RKO (cell line): Measurements from ENCODE around the gene TOMM22.

Experiments
- DNase-seq: peaks from one replicate; pipeline ENCODE4 v3.0.0-alpha.2; 2016; ENCODE audit warnings: low spot score

TOMM22 gene

DNA sequence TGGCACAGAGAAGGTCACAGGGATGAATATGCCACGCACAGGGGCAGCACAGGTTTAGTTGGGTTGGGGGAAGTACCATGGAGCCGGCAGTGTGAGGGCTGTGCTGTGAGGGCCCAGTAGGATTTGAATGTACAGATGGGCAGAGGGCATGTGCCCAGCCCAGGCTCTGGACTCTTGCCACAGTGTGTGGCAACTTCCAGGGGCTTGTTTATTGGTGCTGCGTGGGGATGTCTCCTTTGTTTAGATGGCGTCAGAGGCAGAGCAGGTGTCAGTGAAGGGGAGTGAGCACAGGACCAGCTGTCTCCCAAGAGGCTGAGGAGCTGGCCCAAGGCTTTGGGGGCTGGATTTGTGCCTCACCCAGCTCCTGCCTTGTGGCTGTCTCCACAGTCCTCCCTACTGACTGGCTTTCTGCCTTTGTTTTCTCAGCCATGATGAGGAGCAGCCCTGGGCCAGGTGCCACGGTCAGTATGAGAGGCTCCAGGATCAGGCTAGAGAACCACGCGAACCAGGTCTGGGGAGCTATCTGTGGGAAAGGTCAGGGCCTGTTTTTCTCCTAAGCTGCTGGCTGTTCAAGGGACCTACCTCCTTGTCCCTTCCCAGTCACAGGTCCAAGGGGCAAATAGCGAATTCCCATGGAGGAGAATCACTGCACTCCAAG, 52.1 kb downstream of the TOMM22 start:
- DNase-seq = no peak

DNA sequence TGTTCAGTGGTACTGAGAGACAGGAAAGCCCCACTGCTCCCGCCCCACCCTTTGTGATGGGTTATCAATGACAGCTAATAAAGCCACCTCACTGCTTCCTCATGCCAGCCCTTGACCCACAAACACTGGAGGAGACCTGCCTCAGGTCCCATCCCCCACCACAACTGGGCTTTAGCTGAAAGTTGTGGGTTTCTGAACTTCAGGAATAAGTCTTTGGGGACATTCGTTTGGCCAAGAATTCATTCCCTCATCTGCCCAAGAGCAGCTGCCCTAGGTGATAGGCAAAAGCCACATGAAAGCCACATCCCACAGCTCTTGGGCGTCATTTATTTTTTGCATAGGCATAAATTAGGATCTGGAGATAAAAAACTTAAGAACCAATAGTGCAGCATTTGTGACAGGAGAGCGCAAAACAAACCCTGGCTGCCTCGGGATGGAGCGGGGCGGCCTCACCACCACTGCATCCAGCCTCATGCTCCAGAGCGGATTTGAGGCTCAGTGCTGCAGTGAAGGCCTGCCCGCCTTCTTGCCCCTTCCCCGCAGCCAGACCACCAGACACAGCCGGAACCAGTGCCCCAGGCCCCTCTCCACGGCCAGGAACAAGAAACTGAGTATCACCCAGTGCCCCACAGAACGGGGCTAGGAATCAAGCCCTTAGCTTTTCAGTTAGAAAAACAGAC, 52.8 kb downstream of the TOMM22 start:
- no peak for DNase-seq
